ENCODE results near the gene TTC13.

TTC13 gene

GRCh38 chr1:230919207-230919606 lies 59.5 kb downstream of the TTC13 start:
- FAIRE-seq (no peak), DNase-seq (ENCODE audit: insufficient read length, low spot score) (no peak)
- no peak for TF ChIP-seq POLR2A (IDR thresholded peaks at IDR 0.05; ENCODE audit: low read depth, low read length)

- DNase-seq (ENCODE audit: insufficient read length, low spot score) (peak; percentile 47), FAIRE-seq (peak; percentile 33)
- TF ChIP-seq POLR2A (IDR thresholded peaks at IDR 0.05; ENCODE audit: low read depth, low read length), result no peak
These were observed 61.2 kb downstream of the TTC13 start for GRCh38 chr1:230917284-230918135.

- no peak for DNase-seq (ENCODE audit: insufficient read length, low spot score)
- FAIRE-seq, result no peak
- TF ChIP-seq POLR2A (IDR thresholded peaks at IDR 0.05; ENCODE audit: low read depth, low read length), result no peak
These were observed 61.9 kb downstream of the TTC13 start for GRCh38 chr1:230916587-230917283.

- DNase-seq (ENCODE audit: insufficient read length, low spot score) (no peak), FAIRE-seq (no peak)
- TF ChIP-seq POLR2A (IDR thresholded peaks at IDR 0.05; ENCODE audit: low read depth, low read length), result no peak
These were observed 63.6 kb downstream of the TTC13 start for GRCh38 chr1:230915078-230915477.

- no peak for TF ChIP-seq POLR2A (IDR thresholded peaks at IDR 0.05; ENCODE audit: low read depth, low read length)
- DNase-seq (ENCODE audit: insufficient read length, low spot score), result no peak
- no peak for FAIRE-seq
These were observed 65.2 kb downstream of the TTC13 start for GRCh38 chr1:230913496-230913895.

- TF ChIP-seq POLR2A (IDR thresholded peaks at IDR 0.05; ENCODE audit: low read depth, low read length), result no peak
These were observed 67.9 kb downstream of the TTC13 start for GRCh38 chr1:230910755-230911117.

GRCh38 chr1:230909974-230910754 lies 68.5 kb downstream of the TTC13 start:
- TF ChIP-seq POLR2A (IDR thresholded peaks at IDR 0.05; ENCODE audit: low read depth, low read length), result no peak
- DNase-seq (ENCODE audit: insufficient read length, low spot score) (no peak), FAIRE-seq (no peak)

More at GRCh38 chr1:230910755-230911117, 67.9 kb downstream of the TTC13 start:
- FAIRE-seq (no peak), DNase-seq (ENCODE audit: insufficient read length, low spot score) (no peak)

GRCh38 chr1:230907472-230908205 lies 71.0 kb downstream of the TTC13 start:
- no peak for FAIRE-seq
- DNase-seq (ENCODE audit: insufficient read length, low spot score), result no peak
- TF ChIP-seq POLR2A (IDR thresholded peaks at IDR 0.05; ENCODE audit: low read depth, low read length), result no peak

GRCh38 chr1:230906226-230906625 lies 72.4 kb downstream of the TTC13 start:
- no peak for DNase-seq (ENCODE audit: insufficient read length, low spot score)
- FAIRE-seq, result no peak
- no peak for TF ChIP-seq POLR2A (IDR thresholded peaks at IDR 0.05; ENCODE audit: low read depth, low read length)

GRCh38 chr1:230905733-230906132 lies 72.9 kb downstream of the TTC13 start:
- FAIRE-seq, result no peak
- DNase-seq (ENCODE audit: insufficient read length, low spot score), result no peak
- TF ChIP-seq POLR2A (IDR thresholded peaks at IDR 0.05; ENCODE audit: low read depth, low read length), result no peak

- FAIRE-seq, result no peak
- no peak for DNase-seq (ENCODE audit: insufficient read length, low spot score)
- TF ChIP-seq POLR2A (IDR thresholded peaks at IDR 0.05; ENCODE audit: low read depth, low read length), result no peak
These were observed 76.2 kb downstream of the TTC13 start for GRCh38 chr1:230902349-230902923.

- DNase-seq (ENCODE audit: insufficient read length, low spot score), result no peak
- no peak for TF ChIP-seq POLR2A (IDR thresholded peaks at IDR 0.05; ENCODE audit: low read depth, low read length)
These were observed 77.0 kb downstream of the TTC13 start for GRCh38 chr1:230901671-230902070.

GRCh38 chr1:230900984-230901383 lies 77.7 kb downstream of the TTC13 start:
- FAIRE-seq, result no peak
- DNase-seq (ENCODE audit: insufficient read length, low spot score), result no peak
- no peak for TF ChIP-seq POLR2A (IDR thresholded peaks at IDR 0.05; ENCODE audit: low read depth, low read length)

More at GRCh38 chr1:230901671-230902070, 77.0 kb downstream of the TTC13 start:
- no peak for FAIRE-seq
